Measurements from ENCODE around the gene DFFB.

DNA sequence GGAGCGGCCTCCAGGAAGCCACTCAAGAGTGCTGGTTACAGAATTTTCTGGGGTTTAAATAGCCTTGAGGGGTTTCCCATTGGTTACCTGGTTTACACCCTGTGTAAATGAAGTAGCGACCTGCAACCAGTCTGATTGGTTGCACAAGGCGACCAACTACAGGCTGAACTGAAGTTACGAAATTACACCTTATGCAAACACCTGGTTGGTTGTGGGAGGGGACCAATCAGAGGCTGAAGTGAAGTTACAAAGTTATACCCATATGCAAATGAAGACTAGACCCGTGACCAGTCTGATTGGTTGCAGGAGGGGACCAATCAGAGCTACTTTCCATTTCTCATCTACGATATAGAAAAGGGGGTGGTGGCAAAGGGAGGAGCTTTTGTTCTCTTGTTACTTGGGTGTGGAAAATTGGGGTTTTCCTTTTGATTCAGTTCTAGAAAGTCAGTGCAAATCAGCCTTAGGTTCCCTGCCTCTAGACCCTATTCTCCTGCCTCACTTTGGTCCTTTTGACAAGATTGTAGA is 65.0 kb downstream of the DFFB start:
- no peak for TF ChIP-seq POLR2A (IDR thresholded peaks at IDR 0.05)
- TF ChIP-seq, protein P1, sequence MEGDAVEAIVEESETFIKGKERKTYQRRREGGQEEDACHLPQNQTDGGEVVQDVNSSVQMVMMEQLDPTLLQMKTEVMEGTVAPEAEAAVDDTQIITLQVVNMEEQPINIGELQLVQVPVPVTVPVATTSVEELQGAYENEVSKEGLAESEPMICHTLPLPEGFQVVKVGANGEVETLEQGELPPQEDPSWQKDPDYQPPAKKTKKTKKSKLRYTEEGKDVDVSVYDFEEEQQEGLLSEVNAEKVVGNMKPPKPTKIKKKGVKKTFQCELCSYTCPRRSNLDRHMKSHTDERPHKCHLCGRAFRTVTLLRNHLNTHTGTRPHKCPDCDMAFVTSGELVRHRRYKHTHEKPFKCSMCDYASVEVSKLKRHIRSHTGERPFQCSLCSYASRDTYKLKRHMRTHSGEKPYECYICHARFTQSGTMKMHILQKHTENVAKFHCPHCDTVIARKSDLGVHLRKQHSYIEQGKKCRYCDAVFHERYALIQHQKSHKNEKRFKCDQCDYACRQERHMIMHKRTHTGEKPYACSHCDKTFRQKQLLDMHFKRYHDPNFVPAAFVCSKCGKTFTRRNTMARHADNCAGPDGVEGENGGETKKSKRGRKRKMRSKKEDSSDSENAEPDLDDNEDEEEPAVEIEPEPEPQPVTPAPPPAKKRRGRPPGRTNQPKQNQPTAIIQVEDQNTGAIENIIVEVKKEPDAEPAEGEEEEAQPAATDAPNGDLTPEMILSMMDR (IDR thresholded peaks at IDR 0.05), result no peak
